Measurements from ENCODE around the gene EDC4.

Gene EDC4

GRCh38 chr16:67915831-67916723 is 43.2 kb downstream of the EDC4 start:
- no peak for DNase-seq

GRCh38 chr16:67917140-67917851 is 44.4 kb downstream of the EDC4 start:
- DNase-seq, result no peak

- DNase-seq, result no peak
These were observed 45.0 kb downstream of the EDC4 start for GRCh38 chr16:67917852-67918236.

GRCh38 chr16:67919622-67920221 is 46.9 kb downstream of the EDC4 start:
- no peak for DNase-seq

GRCh38 chr16:67922221-67922620 is 49.4 kb downstream of the EDC4 start:
- no peak for DNase-seq

- DNase-seq, result no peak
These were observed 49.9 kb downstream of the EDC4 start for GRCh38 chr16:67922740-67923139.

GRCh38 chr16:67923414-67924116 is 50.7 kb downstream of the EDC4 start:
- DNase-seq, result no peak

GRCh38 chr16:67924140-67924906 is 51.5 kb downstream of the EDC4 start:
- no peak for DNase-seq

- no peak for DNase-seq
These were observed 53.4 kb downstream of the EDC4 start for GRCh38 chr16:67926181-67926750.

GRCh38 chr16:67927131-67927941 is 54.5 kb downstream of the EDC4 start:
- DNase-seq, result no peak

GRCh38 chr16:67928147-67928546 is 55.3 kb downstream of the EDC4 start:
- no peak for DNase-seq

GRCh38 chr16:67928561-67929364 is 55.9 kb downstream of the EDC4 start:
- peak; percentile 74 to 79 for DNase-seq

- DNase-seq, result no peak
These were observed 57.3 kb downstream of the EDC4 start for GRCh38 chr16:67930191-67930590.

- no peak for DNase-seq
These were observed 57.9 kb downstream of the EDC4 start for GRCh38 chr16:67930678-67931211.

Measured in CD4-positive, alpha-beta T cell treated with Interleukin-4 for 1 hour (primary cell).